KBM-7 (cell line): Measurements from ENCODE around the gene WSB2.
"Not testable (repeated sequence)": the region's sequence is repeated elsewhere in the genome, so short reads cannot be mapped to it uniquely, and the experiment has no call there.

Source experiments
- DNase-seq: peaks from one replicate; pipeline ENCODE4 v3.0.0-alpha.2; 2015
- in situ Hi-C: fragments of 300-500 bp; cut with MboI; formaldehyde crosslinking; loops from 2 replicates; pipeline ENCODE4 v1.14.3; 2020; ENCODE audit warnings: low sequenced_read_pairs, low pct_unique_long_range_greater_than_20kb, mixed read lengths

WSB2 gene

DNA sequence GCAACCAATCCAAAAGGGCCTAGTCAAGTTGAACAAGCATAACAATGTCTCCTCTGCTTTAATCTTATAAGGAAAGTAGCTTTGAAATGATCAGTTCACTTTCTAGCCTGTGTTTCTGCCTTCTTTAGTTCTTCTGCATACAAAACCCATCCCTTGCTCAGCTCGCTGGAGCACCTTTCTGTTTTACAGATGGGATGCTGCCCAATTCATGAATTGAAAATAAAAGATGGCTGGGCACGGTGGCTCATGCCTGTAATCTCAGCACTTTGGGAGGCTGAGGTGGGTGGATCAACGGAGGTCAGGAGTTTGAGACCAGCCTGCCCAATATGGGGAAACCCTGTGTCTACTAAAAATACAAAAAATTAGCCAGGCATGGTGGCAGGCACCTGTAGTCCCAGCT, 49.0 kb downstream of the WSB2 start:
- in situ Hi-C loops, result no loop called here
- DNase-seq, result no peak

- in situ Hi-C loops, result no loop called here
- no peak for DNase-seq
Observed at GRCh38 chr12:118011377-118011776, 49.6 kb downstream of the WSB2 start.

GRCh38 chr12:118010903-118011302, 50.1 kb downstream of the WSB2 start:
- in situ Hi-C loops, result no loop called here
- no peak for DNase-seq

- DNase-seq, in situ Hi-C loops: not testable (repeated sequence)
Observed at GRCh38 chr12:117999806-118000205, 61.2 kb downstream of the WSB2 start.

GRCh38 chr12:117998719-117999118, 62.3 kb downstream of the WSB2 start:
- DNase-seq, result no peak
- in situ Hi-C loops, result no loop called here

GRCh38 chr12:117994551-117995438, 66.2 kb downstream of the WSB2 start:
- in situ Hi-C loops, result no loop called here
- DNase-seq, result no peak

DNA sequence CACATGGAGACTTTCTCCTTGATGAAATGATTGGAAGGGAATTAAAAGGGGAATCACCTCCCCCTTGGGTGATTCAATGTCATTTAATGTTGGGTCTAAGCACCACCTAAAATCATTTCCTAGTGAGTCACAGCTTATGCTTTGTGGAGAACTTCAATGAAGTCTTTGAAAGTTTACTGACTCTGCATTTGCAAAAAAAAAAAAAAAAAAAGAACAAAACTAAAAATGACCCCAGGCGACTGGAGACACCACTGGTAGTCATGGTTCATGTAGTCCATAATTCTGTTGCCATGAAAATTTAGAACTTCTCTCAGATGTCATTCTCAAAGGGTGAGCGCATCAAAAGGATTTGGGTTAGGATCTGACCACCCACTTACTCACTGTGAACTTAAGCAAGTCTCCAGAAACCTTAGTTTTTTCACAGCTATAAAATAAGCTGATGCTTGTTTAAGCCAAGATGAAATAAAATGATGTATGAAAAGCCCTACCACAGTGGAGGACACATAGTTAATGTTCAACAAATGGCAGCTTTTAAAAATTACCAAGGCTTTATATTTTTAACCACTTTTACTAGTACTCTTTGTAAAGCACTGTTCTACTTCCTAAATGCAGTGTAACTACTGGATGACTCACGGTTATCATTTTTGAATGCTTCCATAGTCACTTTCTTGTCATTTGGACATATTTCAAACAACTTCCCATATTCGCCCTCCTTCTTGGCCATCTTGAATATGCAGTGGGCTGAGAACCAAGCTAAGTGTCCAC, 74.1 kb downstream of the WSB2 start:
- DNase-seq, result no peak
- in situ Hi-C loops, result no loop called here

DNA sequence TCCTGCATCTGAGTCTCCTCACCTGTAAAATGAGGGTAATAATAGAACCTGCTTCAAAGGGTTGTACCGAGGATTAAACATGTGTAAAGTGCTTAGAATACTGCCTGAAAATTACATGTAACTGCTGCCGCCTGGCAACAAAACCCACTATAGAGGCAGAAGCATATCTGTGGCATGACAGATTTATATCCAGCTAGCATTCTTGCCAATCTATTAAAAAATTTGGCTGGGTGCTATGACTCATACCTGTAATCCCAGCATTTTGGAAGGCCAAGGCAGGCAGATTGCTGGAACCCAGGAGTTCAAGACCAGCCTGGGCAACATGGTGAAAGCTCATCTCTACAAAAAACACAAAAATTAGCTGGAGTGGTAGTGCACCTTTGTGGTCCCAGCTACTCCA, 75.8 kb downstream of the WSB2 start:
- no peak for DNase-seq
- in situ Hi-C loops, result no loop called here
